ENCODE measurements around the gene ITGA11.

ITGA11 gene

GRCh38 chr15:68372291-68372811, 59.6 kb downstream of the ITGA11 start:
- DNase-seq: peak; percentile 49 to 62 (median 58)

DNA sequence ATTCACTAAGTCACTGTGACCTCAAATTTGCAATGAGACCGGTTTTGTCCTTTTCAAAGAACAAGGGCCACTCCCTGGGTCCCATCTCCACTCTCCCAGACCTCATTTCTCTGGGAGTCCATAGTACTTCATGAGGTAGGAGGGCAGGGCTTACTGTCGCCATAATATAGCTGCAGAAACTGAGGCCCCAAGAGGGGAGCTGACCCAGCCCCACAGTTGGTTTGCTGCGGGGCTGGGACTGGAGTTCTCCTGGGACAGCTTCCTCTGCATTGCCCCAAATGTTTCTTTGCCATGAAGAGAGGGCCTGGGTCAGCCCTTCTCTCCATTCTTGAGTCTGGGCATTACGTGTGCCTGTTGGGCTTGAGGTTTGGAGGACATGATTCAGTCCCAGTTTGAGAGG, 60.1 kb downstream of the ITGA11 start:
- DNase-seq: no peak

- DNase-seq: no peak
These were observed 60.8 kb downstream of the ITGA11 start for GRCh38 chr15:68371160-68371559.

DNA sequence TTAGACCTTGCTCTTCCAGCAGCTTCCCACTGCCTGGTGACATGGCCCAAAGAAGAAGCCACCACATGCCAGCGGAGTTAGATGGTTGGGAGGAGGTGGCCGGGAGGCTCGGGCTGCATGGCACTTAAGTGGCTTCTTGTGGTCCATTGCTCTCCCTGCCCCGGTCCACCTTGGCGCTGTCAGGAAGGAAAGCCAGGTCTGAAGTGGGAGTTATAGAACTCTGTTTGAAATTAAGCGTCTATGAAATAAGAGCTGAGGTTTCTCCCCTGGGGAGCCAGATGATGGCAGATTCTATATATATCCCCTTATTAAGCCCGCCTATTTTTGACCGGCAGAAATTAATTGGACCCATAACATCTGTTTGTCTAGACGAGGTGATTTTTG, 61.2 kb downstream of the ITGA11 start:
- DNase-seq: no peak

- DNase-seq: no peak
These were observed 61.8 kb downstream of the ITGA11 start for GRCh38 chr15:68369931-68370767.

DNA sequence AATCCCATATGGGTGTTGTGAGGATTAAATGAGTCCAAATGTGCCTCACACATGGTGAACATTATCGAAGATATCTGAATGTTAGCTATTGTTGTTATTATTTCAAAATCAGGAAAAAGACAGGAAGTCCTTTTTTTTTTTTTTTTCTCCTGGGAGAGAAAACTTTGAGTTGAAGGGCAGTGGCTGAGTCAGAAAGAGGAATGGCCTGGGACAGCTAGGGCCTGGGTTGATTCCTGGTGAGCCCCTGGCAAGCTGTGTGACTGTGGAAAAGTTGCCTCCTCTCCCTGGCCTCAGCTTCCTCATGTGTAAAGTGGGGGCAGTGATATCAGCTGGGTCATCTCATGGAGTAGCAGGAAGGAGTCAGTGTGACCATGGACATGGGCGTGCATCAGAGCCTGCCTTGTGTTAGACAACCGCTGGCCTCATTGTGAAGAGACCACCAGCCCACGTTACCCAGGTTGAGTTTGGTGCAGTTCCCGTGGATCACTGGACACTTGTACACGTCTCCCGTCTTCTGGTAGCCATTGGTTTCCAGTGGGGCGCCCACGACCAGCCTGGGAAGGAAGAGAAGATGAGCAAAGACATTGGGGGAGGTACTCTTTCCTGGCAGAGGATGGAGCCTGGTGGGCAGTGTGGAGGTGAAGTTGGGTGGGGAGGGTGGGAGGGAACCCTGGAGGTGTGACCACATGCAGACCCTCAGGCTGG, 63.1 kb downstream of the ITGA11 start:
- DNase-seq: peak; percentile 33 to 41 (median 37)

- no peak for DNase-seq
These were observed 64.0 kb downstream of the ITGA11 start for GRCh38 chr15:68367992-68368391.

DNA sequence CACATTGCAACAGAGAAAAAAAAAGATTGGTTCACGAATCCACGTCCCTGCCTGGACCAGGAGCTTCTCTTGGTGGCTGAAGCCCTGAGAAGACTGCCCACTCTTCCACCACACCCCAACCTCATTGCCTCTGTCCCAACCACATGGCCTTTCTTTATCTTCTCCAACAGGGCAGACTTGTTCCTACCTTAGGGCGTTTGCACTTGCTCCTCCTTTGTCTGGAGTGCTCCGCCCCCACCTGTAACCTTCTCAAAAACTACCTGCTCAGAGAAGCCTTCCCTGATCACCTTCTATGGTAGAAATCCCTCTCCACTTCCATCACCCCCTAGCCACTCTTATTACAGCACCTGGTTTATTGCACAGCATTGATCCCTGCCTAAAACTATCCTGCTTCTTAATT, 64.7 kb downstream of the ITGA11 start:
- no peak for DNase-seq

DNA sequence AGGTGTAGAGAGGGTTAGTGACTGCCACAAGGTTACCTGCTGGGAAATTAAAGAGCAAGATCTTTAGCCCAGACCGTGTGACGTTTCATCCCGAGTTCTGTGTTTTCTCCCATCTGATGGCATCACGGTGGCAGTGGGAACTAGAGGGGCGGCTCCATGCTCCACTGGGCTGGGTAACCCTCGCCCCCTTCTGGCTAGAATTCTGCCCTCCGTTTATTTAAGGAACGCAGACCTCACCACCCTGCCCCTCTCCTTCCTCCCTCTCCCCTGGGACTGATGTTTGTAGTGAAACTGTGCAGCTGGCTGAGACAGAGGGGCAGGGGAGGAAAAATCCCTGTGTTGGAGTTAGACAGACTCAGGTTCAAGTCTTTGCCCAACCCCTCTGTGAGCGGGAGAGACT, 65.6 kb downstream of the ITGA11 start:
- peak in 2 of 3 donors; percentile 29 to 54 for DNase-seq

- no peak for DNase-seq
These were observed 66.2 kb downstream of the ITGA11 start for GRCh38 chr15:68365770-68366169.

DNA sequence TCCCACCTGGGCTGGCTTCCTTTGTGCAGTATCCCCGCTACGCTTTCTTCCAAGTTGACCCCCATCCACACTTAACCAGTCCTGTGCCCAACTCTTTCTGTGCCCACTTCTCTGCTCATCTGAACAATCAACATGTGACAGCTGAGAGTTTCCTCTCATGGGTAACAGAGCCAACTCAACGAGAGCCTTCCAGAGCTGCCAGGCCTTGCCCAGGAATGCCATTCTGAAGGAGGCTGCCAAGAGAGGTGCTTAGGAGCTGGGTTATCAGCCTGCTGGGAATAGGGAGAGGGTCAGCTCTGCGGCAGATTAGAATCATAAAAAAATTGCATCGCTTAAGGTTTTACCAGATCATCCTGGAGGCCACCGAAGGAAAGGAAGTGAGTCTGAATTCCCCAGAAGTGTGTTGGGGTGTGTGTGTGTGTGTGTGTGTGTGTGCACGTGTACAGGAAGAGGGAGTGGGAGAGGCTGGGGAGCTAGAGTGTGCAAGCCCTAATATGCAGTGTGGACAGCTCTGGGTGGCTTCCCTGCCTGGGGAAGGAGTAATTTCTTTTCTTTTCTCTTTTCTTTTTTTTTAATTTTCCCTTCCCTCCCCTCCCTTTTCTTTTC, 66.7 kb downstream of the ITGA11 start:
- peak; percentile 55 to 58 (median 58) for DNase-seq

DNA sequence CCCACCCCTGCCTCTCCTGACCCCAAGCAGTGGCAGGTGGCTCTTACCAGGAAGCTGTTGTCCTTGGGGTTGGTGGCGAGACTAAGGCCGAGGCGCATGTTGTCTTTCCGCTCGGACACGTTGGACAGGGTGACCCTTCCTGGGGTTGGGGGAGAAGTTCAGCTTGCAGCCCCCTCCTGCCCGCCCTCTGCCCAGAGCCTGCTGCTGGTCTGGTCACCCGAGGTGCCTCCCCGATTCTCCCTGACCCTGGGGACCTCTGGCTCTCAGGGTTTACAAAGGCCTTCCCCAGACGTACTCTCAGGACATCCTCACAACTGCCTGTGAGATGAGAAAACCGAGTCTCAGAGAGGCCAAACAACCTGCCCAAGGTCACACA, 67.3 kb downstream of the ITGA11 start:
- DNase-seq: no peak

GRCh38 chr15:68364028-68364659, 67.8 kb downstream of the ITGA11 start:
- DNase-seq: no peak

DNA sequence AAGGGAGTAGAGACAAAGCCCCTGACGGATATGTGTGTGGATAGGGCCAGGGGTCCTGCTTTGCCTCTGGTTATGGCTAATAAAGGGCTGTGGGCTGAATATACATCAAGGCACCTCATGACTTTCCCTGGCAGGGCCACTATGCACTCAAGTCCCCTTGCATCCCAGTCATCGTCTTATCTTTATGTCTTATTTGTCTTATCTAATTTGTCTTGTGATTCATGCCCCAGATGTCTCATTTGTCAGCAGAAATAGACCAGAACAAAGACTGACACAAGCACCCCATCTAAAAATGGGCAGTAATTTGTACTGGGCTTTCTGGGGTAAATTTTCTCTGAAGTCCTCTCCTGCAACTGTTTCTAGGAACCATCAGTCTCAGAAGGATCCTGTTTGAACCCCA, 68.6 kb downstream of the ITGA11 start:
- DNase-seq: no peak

DNA sequence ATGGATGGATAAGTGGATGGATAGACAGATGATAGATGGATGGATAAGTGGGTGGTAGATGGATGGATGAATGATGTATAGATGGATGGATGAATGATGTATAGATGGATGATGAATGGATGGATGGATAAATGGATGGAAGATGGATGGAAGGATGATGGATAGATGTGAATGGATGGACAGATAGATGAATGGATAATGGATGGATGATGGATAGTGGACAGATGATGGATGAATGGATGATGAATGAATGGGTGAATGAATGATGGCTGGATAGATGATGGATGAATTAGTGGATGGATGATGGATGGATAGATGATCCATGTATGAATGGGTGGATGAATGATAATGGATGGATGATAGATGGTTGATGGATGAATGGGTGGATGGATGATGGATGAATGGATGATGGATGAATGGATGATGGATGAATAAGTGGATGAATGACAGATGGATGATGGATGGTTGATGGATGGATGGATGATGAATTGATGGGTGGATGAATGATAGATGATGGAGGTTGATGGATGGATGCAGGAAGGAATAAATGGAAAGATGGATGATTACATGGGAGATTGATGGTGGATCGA, 69.3 kb downstream of the ITGA11 start:
- DNase-seq: no peak

GRCh38 chr15:68360721-68361120, 71.2 kb downstream of the ITGA11 start:
- DNase-seq: no peak

- DNase-seq: no peak
These were observed 75.2 kb downstream of the ITGA11 start for GRCh38 chr15:68356778-68357177.

DNA sequence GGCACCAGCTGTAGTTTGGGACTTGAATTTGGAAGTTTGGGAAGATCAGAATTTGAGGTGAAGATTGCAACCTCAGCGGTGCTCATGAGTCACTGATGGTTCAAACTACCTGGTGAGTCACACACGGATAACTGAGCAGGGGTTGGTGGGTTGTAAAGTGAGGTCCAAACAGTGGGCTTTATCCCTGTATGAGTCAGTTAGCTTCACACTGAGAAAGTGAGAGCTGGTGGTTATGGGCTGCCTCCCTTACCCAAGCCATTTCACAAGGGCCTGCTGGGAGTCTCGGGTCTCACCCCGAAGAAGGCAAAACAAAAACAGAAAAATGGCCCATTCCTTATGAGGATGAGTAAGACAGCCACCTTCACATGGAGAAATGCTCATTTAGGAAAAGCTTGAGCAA, 77.0 kb downstream of the ITGA11 start:
- peak; percentile 40 to 62 (median 56) for DNase-seq

GRCh38 chr15:68354268-68354667, 77.7 kb downstream of the ITGA11 start:
- no peak for DNase-seq

DNA sequence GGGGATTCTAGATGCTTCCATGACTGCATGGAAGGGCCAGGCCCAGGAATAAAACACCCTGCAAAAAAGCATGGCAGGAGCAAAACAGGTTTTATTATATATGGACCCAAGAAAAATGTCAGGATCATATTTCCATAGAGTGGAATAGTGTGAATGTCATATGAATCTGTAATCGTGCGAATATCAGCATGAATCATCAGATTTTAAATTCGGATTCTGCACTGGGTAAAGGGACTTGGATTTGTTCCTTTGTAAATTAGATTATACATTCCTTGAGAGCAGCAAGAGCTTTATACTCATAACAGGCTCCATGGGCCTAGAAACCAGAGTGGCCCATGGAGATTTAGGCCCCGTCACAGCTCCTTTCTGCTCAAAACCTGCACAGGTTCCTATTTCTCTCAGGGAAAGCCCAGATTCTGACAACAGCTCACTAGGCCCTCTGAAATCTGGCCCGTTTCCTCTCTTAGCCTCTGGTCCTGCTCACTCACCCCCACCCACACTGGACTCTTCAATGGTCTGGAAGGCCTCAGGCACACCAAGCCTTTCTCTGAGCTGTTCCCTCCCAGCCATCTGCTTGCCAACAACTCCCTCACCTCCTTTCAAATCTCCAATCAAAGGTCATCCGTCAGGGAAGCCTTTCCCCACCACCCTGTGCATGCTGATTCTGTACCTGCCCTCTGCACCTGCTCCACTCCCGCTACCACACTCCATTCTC, 78.4 kb downstream of the ITGA11 start:
- peak; percentile 80 to 85 (median 84) for DNase-seq

DNA sequence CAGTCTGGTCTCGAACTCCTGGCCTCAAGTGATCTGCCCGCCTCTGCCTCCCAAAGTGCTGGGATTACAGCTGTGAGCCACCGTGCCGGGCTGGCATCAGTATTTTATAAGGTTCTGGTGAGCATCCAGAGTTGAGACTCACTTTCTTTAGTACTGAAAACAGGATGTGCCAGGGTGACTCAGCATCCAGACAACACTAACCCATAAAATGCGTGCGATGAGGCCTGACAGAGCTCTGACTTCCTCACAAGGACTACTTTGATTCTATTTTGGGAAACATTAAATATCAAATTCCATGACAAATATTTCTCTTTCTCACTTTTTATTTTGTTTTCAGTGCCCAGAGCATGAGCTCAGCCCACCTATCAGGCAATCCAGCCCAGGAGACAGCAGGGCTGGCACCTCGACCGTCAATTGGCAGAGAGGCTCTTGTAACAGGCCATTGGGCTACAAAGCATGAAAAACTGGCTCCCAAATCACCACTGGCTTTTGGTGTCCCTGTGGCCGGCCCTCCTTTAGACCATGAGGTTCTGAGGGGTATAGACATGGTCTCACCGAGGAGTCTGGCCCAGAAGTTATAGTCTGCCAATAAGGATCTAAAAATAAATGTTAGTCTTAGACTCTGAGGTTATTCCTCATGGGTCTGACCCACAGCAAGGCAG, 79.4 kb downstream of the ITGA11 start:
- DNase-seq: peak; percentile 87 to 97 (median 94)
